ENCODE data around the gene IFI16. TPM values are rescaled to one million over a fixed set of nuclear protein-coding genes. Genes with fewer than 3 reads are reported as not detected.
A peak's percentile ranks its signal among the peaks of the same experiment; 100 is the strongest.

IFI16 gene
- total RNA-seq, 3 donors from 2014 or later (not counting 1 experiment from before 2014, with no cell fraction given) = 141 to 218 (median 151) TPM

- Mint-ChIP-seq H3K4me3 (peak overlapping the region; percentile 4), H3K36me3 (peaks cover 55% of the 10 kb centered on the region), H3K27me3 (ENCODE audit: low read depth in 2 of 2) (no peaks in the 10 kb centered on the region), H3K27ac (peak overlapping the region; percentile 49 to 70), H3K9me3 (no peaks in the 10 kb centered on the region), H3K4me1 (peaks cover 52 to 60% of the 10 kb centered on the region in 2 donors)
- peaks cover 66% of the 10 kb centered on the region for H3K36me3 ChIP-seq (ENCODE audit: control insufficient read depth, insufficient read depth, low read length)
- no peak overlapping the region for H3K4me3 ChIP-seq (ENCODE audit: low read length)
- H3K4me1 ChIP-seq (ENCODE audit: control insufficient read depth, insufficient read depth, low read length) = peaks cover 17% of the 10 kb centered on the region
- no peaks in the 10 kb centered on the region for H3K27me3 ChIP-seq (ENCODE audit: control insufficient read depth, insufficient read depth, low read length)
- peak in 2 of 3 donors; percentile 28 to 34 for ATAC-seq
- intact Hi-C loops (cut with micrococcal nuclease) = no loop called here
- H3K9me3 ChIP-seq (ENCODE audit: control insufficient read depth, insufficient read depth, low read length) = no peaks in the 10 kb centered on the region
- whole genome bisulfite sequencing (ENCODE audit: insufficient coverage) = 67% methylated on average over 2 of the region's 5 CpGs
- peak in 1 of 2 donors; percentile 24 for DNase-seq
- H3K27ac ChIP-seq (ENCODE audit: low read length) = peak overlapping the region; percentile 9
- TF ChIP-seq CTCF (IDR thresholded peaks at IDR 0.05) = no peak
These were observed 45.5 kb downstream of the IFI16 start for GRCh38 chr1:159055181-159055641.

GRCh38 chr1:159056069-159056698, 46.5 kb downstream of the IFI16 start:
- no peak for DNase-seq
- H3K27me3 Mint-ChIP-seq (ENCODE audit: low read depth in 2 of 2) = no peaks in the 10 kb centered on the region

GRCh38 chr1:159058751-159059150, 49.0 kb downstream of the IFI16 start:
- 97% methylated on average over 4 of the region's 7 CpGs for WGBS (ENCODE audit: insufficient coverage)
- DNase-seq (no peak), ATAC-seq (no peak)
- Mint-ChIP-seq H3K4me1 (peaks cover 25 to 28% of the 10 kb centered on the region in 2 donors), H3K27me3 (ENCODE audit: low read depth in 2 of 2) (no peaks in the 10 kb centered on the region), H3K9me3 (no peaks in the 10 kb centered on the region), H3K4me3 (no peak overlapping the region), H3K36me3 (peaks cover 20% of the 10 kb centered on the region), H3K27ac (peak overlapping the region; percentile 43 to 70)
- no peaks in the 10 kb centered on the region for H3K9me3 ChIP-seq (ENCODE audit: control insufficient read depth, insufficient read depth, low read length)
- no peak overlapping the region for H3K4me3 ChIP-seq (ENCODE audit: low read length)
- peaks cover 17% of the 10 kb centered on the region for H3K4me1 ChIP-seq (ENCODE audit: control insufficient read depth, insufficient read depth, low read length)
- TF ChIP-seq CTCF (IDR thresholded peaks at IDR 0.05) = no peak
- intact Hi-C loops (cut with micrococcal nuclease) = no loop called here
- H3K27me3 ChIP-seq (ENCODE audit: control insufficient read depth, insufficient read depth, low read length) = no peaks in the 10 kb centered on the region
- no peak overlapping the region for H3K27ac ChIP-seq (ENCODE audit: low read length)
- peaks cover 30% of the 10 kb centered on the region for H3K36me3 ChIP-seq (ENCODE audit: control insufficient read depth, insufficient read depth, low read length)

More at GRCh38 chr1:159056069-159056698, 46.5 kb downstream of the IFI16 start:
- Histone ChIP-seq H3K4me3 (ENCODE audit: low read length) (no peak overlapping the region), H3K27me3 (ENCODE audit: control insufficient read depth, insufficient read depth, low read length) (no peaks in the 10 kb centered on the region), H3K36me3 (ENCODE audit: control insufficient read depth, insufficient read depth, low read length) (peaks cover 56% of the 10 kb centered on the region), H3K27ac (ENCODE audit: low read length) (no peak overlapping the region), H3K9me3 (ENCODE audit: control insufficient read depth, insufficient read depth, low read length) (no peaks in the 10 kb centered on the region), H3K4me1 (ENCODE audit: control insufficient read depth, insufficient read depth, low read length) (peaks cover 17% of the 10 kb centered on the region)
- WGBS (ENCODE audit: insufficient coverage) = 91% methylated on average over 7 of the region's 7 CpGs
- no peaks in the 10 kb centered on the region for H3K9me3 Mint-ChIP-seq
- TF ChIP-seq CTCF (IDR thresholded peaks at IDR 0.05) = no peak
- H3K4me1 Mint-ChIP-seq = peaks cover 50% of the 10 kb centered on the region in 2 donors
- no peak for ATAC-seq
- peak overlapping the region; percentile 49 to 70 for H3K27ac Mint-ChIP-seq
- no peak overlapping the region for H3K4me3 Mint-ChIP-seq
- H3K36me3 Mint-ChIP-seq = peaks cover 46% of the 10 kb centered on the region
- intact Hi-C loops (cut with micrococcal nuclease) = no loop called here

All from natural killer cell (primary cell).